ENCODE results near the gene KRTAP5-11.

KRTAP5-11 gene

DNA sequence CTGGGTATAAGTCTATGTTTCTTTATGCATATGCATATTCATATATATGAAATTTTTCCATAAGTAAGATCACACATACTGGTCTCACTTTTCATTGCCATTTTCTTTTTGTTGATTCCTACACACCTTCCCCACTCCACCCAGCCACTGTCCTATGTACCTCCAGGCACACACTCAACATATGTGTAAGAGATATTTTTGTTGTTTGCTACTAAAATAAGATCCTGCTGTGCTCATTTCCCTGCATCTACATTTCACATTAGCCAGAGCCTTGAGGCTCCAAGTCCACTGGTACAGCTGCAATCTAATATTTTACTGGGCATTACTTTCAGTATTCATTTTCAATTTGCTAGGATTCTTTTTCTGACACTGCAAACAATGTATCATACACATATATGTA lies 25.4 kb downstream of the KRTAP5-11 start:
- ChIA-PET POLR2A (no interaction called here), CTCF (no interaction called here)
- no peak for DNase-seq (ENCODE audit: extremely low spot score)
- no peak for TF ChIP-seq L3MBTL2 (conservative IDR thresholded peaks at IDR 0.05)
- no peak for TF ChIP-seq SUZ12 (IDR thresholded peaks at IDR 0.05)
- TF ChIP-seq TARDBP (IDR thresholded peaks at IDR 0.05), result no peak
- no peak for TF ChIP-seq FOXK2 (IDR thresholded peaks at IDR 0.05)
- TF ChIP-seq, protein P1, sequence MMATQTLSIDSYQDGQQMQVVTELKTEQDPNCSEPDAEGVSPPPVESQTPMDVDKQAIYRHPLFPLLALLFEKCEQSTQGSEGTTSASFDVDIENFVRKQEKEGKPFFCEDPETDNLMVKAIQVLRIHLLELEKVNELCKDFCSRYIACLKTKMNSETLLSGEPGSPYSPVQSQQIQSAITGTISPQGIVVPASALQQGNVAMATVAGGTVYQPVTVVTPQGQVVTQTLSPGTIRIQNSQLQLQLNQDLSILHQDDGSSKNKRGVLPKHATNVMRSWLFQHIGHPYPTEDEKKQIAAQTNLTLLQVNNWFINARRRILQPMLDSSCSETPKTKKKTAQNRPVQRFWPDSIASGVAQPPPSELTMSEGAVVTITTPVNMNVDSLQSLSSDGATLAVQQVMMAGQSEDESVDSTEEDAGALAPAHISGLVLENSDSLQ (IDR thresholded peaks at IDR 0.05), result no peak

DNA sequence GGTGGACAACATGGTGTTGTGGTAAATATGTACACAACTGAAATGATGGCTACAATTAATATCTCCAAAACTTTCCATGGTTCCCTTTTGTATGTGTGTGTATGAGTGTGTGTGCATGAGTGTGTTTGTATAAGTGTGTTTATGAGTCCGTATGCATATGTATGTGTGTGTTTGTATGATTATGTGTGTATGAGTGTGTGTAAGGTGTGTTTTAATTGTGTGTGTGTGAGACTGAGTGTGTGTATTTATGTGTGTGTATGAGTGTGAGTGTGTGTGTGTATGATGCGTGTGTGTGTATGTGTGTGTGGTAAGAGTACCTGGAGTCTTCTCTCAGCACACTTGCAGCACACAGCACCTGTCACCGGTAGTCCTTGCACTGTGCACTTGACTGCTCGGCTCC lies 26.7 kb downstream of the KRTAP5-11 start:
- TF ChIP-seq HDGF (IDR thresholded peaks at IDR 0.05; ENCODE audit: borderline replicate concordance) (no peak), CTBP1 (IDR thresholded peaks at IDR 0.05; ENCODE audit: borderline replicate concordance) (no peak), ARNT (IDR thresholded peaks at IDR 0.05) (no peak), BHLHE40 (IDR thresholded peaks at IDR 0.05; ENCODE audit: borderline replicate concordance) (no peak), ELF4 (IDR thresholded peaks at IDR 0.05) (no peak), FOXA1 (IDR thresholded peaks at IDR 0.05) (no peak), LEF1 (IDR thresholded peaks at IDR 0.05; ENCODE audit: borderline replicate concordance) (no peak), TARDBP (IDR thresholded peaks at IDR 0.05) (no peak), SUZ12 (IDR thresholded peaks at IDR 0.05) (no peak), FOXK2 (IDR thresholded peaks at IDR 0.05) (no peak), L3MBTL2 (conservative IDR thresholded peaks at IDR 0.05) (no peak), SP1 (IDR thresholded peaks at IDR 0.05) (no peak), NFRKB (IDR thresholded peaks at IDR 0.05) (no peak), FOXM1 (IDR thresholded peaks at IDR 0.05; ENCODE audit: borderline replicate concordance) (no peak), ZNF384 (IDR thresholded peaks at IDR 0.05) (no peak)
- TF ChIP-seq, protein P1 (IDR thresholded peaks at IDR 0.05), result no peak
- ChIA-PET CTCF (no interaction called here), POLR2A (no interaction called here)
- no peak for DNase-seq (ENCODE audit: extremely low spot score)

GRCh38 chr11:71555508-71555907 lies 27.2 kb downstream of the KRTAP5-11 start:
- ChIA-PET CTCF (no interaction called here), POLR2A (no interaction called here)
- TF ChIP-seq ZNF384 (IDR thresholded peaks at IDR 0.05) (no peak), HDGF (IDR thresholded peaks at IDR 0.05; ENCODE audit: borderline replicate concordance) (no peak), SP1 (IDR thresholded peaks at IDR 0.05) (no peak)
- no peak for DNase-seq (ENCODE audit: extremely low spot score)

- no peak for DNase-seq (ENCODE audit: extremely low spot score)
- ChIA-PET CTCF (no interaction called here), POLR2A (no interaction called here)
- TF ChIP-seq LEF1 (IDR thresholded peaks at IDR 0.05; ENCODE audit: borderline replicate concordance) (no peak), FOXK2 (IDR thresholded peaks at IDR 0.05) (no peak)
These were observed 27.7 kb downstream of the KRTAP5-11 start for GRCh38 chr11:71554996-71555395.

DNA sequence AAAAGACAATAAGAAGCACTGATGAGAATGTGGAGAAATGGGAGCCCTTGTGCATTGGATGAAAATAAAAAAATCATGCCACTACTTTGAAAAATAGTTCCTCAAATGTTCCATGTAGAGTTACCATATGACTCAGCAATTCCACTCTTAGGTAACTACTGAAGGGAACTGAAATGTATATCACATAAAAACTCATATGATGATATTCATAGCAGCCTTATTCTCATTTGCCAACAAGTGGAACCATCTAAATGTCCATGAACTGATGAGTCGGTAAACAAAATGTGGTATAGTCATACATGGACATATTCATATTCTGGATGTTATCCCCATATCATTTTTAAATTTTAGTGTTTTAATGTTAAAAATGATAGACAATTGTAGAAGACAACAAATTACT lies 31.0 kb downstream of the KRTAP5-11 start:
- TF ChIP-seq, protein P1 (IDR thresholded peaks at IDR 0.05), result no peak
- TF ChIP-seq FOXA1 (IDR thresholded peaks at IDR 0.05) (no peak), NFRKB (IDR thresholded peaks at IDR 0.05) (no peak), LEF1 (IDR thresholded peaks at IDR 0.05; ENCODE audit: borderline replicate concordance) (no peak), ELF4 (IDR thresholded peaks at IDR 0.05) (no peak)
- DNase-seq (ENCODE audit: extremely low spot score), result no peak
- POLR2A ChIA-PET, result no interaction called here
- CTCF ChIA-PET, result interaction anchor here (1.0 kb wide), 1 partner anchor 28 kb away, joined by 3 read pairs; no protein-coding TSS in a partner anchor

DNA sequence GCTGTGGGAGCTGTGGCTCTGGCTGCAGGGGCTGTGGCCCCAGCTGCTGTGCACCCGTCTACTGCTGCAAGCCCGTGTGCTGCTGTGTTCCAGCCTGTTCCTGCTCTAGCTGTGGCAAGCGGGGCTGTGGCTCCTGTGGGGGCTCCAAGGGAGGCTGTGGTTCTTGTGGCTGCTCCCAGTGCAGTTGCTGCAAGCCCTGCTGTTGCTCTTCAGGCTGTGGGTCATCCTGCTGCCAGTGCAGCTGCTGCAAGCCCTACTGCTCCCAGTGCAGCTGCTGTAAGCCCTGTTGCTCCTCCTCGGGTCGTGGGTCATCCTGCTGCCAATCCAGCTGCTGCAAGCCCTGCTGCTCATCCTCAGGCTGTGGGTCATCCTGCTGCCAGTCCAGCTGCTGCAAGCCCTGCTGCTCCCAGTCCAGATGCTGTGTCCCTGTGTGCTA lies 33.9 kb downstream of the KRTAP5-11 start:
- ChIA-PET POLR2A (no interaction called here), CTCF (no interaction called here)
- TF ChIP-seq, protein P1 (IDR thresholded peaks at IDR 0.05), result no peak
- TF ChIP-seq CTBP1 (IDR thresholded peaks at IDR 0.05; ENCODE audit: borderline replicate concordance) (no peak), ZNF384 (IDR thresholded peaks at IDR 0.05) (no peak), LEF1 (IDR thresholded peaks at IDR 0.05; ENCODE audit: borderline replicate concordance) (no peak), SP1 (IDR thresholded peaks at IDR 0.05) (no peak), FOXM1 (IDR thresholded peaks at IDR 0.05; ENCODE audit: borderline replicate concordance) (no peak), TARDBP (IDR thresholded peaks at IDR 0.05) (no peak), ARNT (IDR thresholded peaks at IDR 0.05) (no peak), HDGF (IDR thresholded peaks at IDR 0.05; ENCODE audit: borderline replicate concordance) (no peak), FOXA1 (IDR thresholded peaks at IDR 0.05) (no peak), L3MBTL2 (conservative IDR thresholded peaks at IDR 0.05) (no peak)
- no peak for DNase-seq (ENCODE audit: extremely low spot score)

GRCh38 chr11:71548120-71548519 lies 34.6 kb downstream of the KRTAP5-11 start, which contains the start of gene KRTAP5-9:
TSS of gene KRTAP5-9 (plus strand) at chr11:71548420. CDS start at chr11:71548658, 238 bp downstream.
- TF ChIP-seq SP1 (IDR thresholded peaks at IDR 0.05) (no peak), ARNT (IDR thresholded peaks at IDR 0.05) (no peak), NFRKB (IDR thresholded peaks at IDR 0.05) (no peak), SUZ12 (IDR thresholded peaks at IDR 0.05) (no peak), FOXK2 (IDR thresholded peaks at IDR 0.05) (no peak), BHLHE40 (IDR thresholded peaks at IDR 0.05; ENCODE audit: borderline replicate concordance) (no peak), LEF1 (IDR thresholded peaks at IDR 0.05; ENCODE audit: borderline replicate concordance) (no peak), TARDBP (IDR thresholded peaks at IDR 0.05) (no peak), HDGF (IDR thresholded peaks at IDR 0.05; ENCODE audit: borderline replicate concordance) (no peak), ZNF384 (IDR thresholded peaks at IDR 0.05) (no peak), FOXM1 (IDR thresholded peaks at IDR 0.05; ENCODE audit: borderline replicate concordance) (no peak), L3MBTL2 (conservative IDR thresholded peaks at IDR 0.05) (no peak)
- CTCF ChIA-PET, result no interaction called here
- POLR2A ChIA-PET, result no interaction called here
- DNase-seq (ENCODE audit: extremely low spot score), result no peak
